Fibroblast of skin of right quadriceps (primary cell): ENCODE data around the gene TSPYL4.

Source experiments
- DNase-seq: peaks from one replicate; pipeline ENCODE4 v3.0.0-alpha.2; 2013

The TSPYL4 gene

DNA sequence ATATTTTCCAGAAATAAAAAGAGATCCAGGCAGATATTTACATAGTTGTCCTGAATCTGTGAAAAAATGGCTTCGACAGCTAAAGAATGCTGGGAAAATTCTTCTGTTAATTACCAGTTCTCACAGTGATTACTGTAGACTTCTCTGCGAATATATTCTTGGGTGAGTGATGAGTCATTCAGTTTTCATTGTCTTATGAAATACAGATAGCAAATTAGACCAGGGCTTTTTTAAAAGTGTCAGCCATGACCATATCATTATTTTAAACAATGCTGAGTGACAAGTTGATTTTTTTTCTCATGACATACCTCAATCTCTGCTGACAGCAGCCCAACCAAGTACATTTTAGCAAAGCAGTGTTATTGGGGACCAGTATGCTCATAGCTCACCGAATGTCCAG is 32.8 kb downstream of the TSPYL4 start:
- DNase-seq, result peak; percentile 71

DNA sequence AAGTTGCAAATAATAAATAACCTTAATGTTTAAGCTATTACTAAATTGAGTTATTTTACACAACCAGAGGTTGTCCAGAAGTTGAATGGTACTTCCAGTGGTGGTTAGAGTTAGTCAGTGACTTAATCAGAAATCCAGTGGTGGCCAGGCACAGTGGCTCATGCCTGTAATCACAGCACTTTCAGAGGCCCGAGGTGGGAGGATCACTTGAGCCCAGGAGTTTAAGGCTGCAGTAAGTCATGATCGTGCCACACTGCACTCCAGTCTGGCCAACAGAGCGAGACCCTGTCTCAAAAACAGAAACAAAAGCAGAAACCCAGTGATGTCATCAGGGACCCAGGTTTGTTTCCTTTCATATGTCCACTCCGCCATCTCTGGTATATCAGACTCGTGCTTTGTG is 35.0 kb downstream of the TSPYL4 start:
- DNase-seq, result no peak

DNA sequence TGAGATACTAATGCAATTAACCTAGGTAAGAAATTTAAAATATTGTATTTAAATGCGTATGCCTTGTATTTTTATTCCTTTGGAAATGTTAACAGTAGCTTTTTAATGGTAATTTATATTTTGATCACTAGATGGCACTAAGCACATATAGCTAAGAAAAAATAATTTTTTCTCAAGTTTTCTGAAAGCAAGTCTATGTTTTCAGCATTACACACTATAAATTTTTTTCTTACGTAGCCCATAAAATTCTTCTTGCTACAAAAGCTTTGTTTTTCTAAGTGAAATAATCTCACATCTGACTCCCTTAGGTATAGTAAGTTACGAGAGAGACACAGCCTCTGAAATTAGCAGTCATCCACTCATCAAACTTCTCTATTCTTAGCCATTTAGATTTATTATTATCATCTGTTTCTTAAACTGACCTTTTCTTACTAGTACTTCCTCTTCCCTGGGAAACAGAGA is 35.7 kb downstream of the TSPYL4 start:
- peak; percentile 23 for DNase-seq

DNA sequence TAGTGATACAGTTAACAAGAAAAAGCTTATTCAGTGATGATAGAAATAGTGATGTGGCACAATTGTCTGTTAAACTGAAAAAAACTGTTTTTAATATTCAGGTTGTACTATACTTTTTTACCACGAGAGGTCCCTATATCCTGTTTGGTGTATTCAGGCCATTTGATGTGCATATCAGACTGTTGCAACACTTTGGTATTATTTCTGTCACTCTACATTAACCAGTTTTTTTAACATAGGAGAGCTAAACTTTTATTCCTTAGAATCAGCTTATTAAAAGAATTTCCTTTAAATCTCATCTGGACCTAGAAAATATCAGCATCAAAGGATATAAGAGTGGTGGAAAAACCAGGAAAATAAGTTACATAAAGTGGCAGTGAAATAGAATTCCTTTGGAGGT is 36.8 kb downstream of the TSPYL4 start:
- peak; percentile 52 for DNase-seq

DNA sequence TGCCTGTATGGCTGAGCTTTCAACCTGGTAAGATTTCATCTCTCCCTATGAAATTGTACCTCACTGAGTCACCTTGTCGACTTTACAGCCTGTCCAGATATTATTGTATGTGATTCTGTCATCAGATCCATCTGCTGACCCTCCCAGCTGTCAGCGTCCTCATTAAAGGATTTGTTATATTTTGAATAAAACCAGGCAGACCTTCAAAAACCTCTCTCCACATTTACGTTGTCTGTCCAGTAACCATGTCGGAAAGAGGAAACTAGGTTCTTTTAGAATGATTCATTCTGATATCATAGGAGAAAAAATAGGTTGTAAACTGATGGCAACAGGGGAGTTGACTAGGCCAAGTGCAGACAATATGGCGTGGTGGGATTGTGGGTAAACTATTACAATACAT is 38.5 kb downstream of the TSPYL4 start:
- DNase-seq, result peak; percentile 49

DNA sequence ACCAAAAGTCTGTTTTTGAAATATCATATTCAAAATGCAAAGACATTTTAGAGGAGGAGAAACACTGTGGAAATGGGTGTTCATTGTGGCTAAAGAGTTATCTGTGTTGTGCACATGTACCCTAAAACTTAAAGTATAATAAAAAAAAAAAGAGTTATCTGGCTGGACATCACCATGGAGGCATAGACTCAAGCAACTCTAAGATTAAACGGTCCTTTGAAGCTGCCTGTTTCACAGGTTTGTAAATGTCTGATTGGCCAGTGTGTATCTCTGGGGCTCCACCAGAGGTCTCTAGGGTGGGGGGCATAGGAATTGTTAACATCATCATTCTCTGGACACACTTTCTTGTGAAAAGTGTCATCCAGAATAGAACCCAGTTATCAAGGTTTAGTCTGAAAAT is 39.2 kb downstream of the TSPYL4 start:
- no peak for DNase-seq

DNA sequence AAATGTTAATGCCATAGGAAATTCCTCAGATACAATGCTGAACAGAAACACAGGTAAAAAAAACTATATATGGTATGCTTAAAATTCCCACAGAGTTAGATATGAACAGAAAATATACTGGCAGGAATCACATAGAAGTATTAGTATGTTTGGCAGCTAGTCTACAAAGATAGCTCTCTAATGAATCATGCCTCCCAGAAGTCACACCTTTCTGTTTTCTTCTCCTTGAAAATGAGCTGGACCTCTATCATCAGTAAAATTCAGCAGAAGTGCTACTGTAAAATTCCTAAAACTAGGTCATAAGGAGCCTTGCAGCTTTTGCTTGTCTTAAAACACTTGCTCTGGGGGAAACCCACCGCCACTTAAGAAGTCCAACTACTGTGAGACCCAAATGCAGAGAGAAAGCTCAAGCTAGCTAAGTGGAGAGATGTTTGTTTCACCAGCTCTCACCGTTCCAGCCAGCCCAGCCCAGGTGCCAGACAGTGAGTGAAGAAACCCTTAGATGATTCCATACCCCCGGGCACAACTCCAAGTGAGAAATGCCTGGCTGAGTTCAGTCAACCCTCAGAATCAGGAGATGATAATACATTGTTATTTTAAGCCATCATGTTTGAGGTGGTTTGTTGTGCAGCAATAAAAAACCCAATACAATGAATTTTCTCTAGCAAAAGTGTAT is 43.0 kb downstream of the TSPYL4 start:
- peak; percentile 60 for DNase-seq

DNA sequence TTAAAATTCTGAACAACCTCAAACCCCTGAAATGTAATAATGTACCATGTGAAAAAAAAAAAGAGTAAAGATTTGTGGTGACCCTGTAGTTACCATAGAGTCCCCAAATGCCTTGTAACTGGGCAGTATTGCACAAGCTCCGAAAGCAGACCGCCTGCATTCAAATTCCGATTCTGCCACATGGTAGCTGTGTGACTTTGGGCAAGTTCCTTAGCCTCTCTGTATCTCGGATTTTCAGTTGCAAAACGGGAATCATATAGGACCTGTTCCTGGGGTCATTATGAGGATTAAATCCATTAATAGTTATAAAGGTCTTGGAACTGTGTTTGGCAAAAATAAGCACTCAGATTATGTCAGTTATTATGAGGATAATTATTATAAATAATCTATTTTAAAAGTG is 43.6 kb downstream of the TSPYL4 start:
- no peak for DNase-seq

DNA sequence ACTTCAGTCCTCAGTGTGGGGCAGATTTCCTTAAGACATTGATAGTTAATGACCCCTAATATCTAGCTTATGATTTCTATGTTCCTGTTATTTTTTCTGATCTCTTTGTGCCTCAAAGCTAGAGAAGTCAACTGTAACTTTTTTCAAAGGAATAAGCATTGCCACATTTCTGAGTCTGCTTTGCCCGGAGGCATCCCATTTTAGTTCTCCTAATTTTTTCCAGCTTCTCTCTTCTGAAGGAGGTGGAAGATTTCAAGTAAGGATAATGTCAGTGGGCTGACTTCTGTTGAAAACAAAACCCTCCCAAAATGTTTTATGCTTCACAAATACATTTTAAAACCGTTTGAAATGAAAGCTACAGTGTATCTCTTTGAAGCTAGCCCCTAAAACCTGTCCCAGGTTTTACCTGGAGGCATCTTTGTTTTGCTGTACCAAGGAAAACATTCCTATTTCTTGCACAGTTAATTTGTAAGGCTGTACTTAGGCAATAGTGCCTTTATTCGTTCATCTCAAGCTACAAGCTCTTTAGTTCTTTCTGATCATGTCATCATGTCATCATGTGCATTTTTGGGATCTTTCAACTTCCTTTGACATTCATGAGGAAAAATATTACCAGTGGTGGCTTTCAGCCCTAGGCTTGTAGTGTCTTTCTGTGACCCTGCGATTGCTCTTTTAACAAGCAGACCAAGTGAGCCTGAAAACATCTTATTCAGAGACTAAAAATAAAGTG is 45.7 kb downstream of the TSPYL4 start:
- DNase-seq, result no peak

DNA sequence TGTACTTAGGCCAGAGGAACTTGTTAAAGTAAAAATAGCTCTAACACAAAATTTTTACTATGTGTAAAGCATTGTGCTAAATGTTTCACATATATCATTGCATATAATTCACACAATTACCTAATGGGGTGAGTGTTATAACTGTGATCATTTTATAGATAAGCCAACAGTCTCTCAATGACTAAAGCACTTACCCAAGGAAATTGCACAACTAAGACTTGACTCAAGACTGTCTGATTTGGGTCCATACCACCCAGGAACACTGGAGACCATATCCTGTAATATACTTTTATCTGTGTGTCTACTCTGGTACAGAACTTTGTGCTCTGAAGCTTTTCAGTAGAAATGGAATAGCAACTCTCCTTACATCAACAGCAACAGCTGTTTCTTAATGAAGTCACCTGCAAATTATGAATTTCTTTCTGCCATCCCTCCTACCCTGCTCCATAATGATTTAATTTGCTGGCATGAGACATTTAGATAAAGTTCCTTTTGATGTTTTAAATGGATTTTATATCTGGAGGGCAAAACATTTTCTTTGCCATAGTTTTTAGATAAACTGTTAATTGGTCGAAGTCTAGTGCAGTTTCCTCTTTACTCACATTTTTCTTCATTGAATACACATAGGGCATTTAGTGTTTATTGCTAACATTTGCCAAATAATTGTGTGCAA is 47.5 kb downstream of the TSPYL4 start:
- peak; percentile 82 for DNase-seq

DNA sequence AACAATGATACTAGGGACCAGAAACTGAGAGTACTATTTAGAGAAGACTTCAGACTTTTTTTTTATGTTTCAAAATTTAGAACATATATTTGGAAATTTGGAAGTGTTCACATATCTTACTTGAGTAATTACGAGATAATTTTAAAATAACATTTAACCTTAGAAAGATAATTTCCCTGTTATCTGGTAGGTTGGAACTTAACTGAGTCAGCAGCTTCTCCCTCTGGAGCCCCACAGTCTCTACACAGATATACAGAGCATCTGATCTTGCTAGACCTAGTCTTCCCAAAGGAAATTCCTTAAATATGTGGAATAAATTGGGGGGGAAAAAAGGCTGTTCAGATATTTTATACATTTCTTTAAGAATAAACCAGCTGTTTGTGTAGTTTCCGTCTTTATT is 48.6 kb downstream of the TSPYL4 start:
- DNase-seq, result peak; percentile 17

DNA sequence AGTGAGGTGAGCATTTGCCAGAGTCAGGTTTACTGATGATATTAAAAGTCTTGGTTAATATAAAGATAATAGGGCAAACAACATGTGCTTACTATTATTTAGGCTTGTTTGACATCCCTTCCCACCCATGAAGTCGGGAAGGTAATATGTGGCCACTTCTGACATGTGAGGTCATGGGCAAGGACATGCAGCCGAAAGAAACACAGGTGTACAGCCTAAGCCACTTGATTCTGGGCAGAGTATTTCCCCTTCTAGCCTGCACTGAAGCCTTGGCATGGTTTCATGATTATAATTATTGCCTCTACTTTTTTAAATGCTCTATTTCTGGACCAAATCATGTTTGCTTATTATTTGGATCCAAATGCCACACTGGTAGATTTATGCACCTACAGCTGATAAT is 52.3 kb downstream of the TSPYL4 start:
- DNase-seq, result no peak

DNA sequence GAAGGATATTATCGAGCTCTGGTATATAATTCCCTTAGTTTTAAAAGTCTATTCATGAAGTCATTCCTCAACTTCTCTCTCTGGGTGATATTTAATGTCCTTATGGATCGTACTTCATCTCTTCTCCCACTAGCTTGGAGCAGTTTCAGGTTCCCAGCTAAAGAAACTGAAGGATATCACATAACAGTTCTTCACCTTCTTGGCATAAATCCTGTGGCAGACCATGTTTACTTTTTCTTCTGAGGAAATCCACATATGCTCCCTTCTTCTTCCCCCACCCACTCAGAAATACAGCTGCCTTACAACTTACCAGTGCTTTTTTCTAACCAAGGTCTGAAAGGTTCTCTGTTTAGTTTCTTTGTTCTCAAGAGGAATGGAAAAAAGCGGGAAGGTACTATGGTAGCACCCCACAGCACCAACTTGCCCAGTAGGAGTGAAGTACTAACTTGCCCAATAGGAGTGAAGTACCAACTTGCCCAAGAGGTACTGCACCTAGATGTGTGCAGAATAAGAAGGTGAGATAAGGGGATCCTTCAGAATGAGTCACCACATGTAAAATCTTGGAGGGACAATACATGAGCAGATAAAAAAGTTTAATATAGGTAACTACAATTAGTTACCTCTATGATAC is 53.1 kb downstream of the TSPYL4 start:
- DNase-seq, result no peak
